ENCODE results near the gene SUB1.

Gene SUB1

GRCh38 chr5:32595118-32595517 is 9.8 kb downstream of the SUB1 start:
- CTCF ChIA-PET = interaction anchor here (16.5 kb wide), 1 partner anchor 107 kb away, joined by 449 read pairs; no protein-coding TSS in a partner anchor

GRCh38 chr5:32597041-32597629 is 11.8 kb downstream of the SUB1 start:
- CTCF ChIA-PET = interaction anchor here (0.7 to 1.8 kb wide), 2 partner anchors 107 to 152 kb away, joined by 3 to 11 read pairs; no protein-coding TSS in a partner anchor
- no peak for DNase-seq (ENCODE audit: low read depth, low spot score)
- no peak for TF ChIP-seq CTCF (IDR thresholded peaks at IDR 0.05; ENCODE audit: insufficient read depth, low read length, missing control alignments)
- H3K4me3 ChIP-seq (ENCODE audit: low read depth, low read length) = no peak overlapping the region
- POLR2A ChIA-PET = no interaction called here

More at GRCh38 chr5:32595118-32595517, 9.8 kb downstream of the SUB1 start:
- H3K4me3 ChIP-seq (ENCODE audit: low read depth, low read length) = no peak overlapping the region
- no peak for TF ChIP-seq CTCF (IDR thresholded peaks at IDR 0.05; ENCODE audit: insufficient read depth, low read length, missing control alignments)
- POLR2A ChIA-PET = no interaction called here
- DNase-seq (ENCODE audit: low read depth, low spot score) = no peak

GRCh38 chr5:32598260-32598937 is 13.0 kb downstream of the SUB1 start:
- DNase-seq (ENCODE audit: low read depth, low spot score) = no peak
- POLR2A ChIA-PET = no interaction called here
- H3K4me3 ChIP-seq (ENCODE audit: low read depth, low read length) = no peak overlapping the region
- CTCF ChIA-PET = interaction anchor here (0.9 to 1.8 kb wide), 4 partner anchors 8 to 109 kb away, joined by 3 to 17 read pairs (median 14); no protein-coding TSS in a partner anchor
- TF ChIP-seq CTCF (IDR thresholded peaks at IDR 0.05; ENCODE audit: insufficient read depth, low read length, missing control alignments) = no peak

GRCh38 chr5:32598997-32599549 is 13.7 kb downstream of the SUB1 start:
- POLR2A ChIA-PET = interaction anchor here (0.7 kb wide), 2 partner anchors 211 to 335 kb away, joined by 3 read pairs; no protein-coding TSS in a partner anchor
- TF ChIP-seq CTCF (IDR thresholded peaks at IDR 0.05; ENCODE audit: insufficient read depth, low read length, missing control alignments) = no peak
- DNase-seq (ENCODE audit: low read depth, low spot score) = no peak
- no peak overlapping the region for H3K4me3 ChIP-seq (ENCODE audit: low read depth, low read length)
- CTCF ChIA-PET = interaction anchor here (0.6 to 1.8 kb wide), 6 partner anchors 9 to 172 kb away, joined by 3 to 17 read pairs (median 5); no protein-coding TSS in a partner anchor

GRCh38 chr5:32600054-32600622 is 14.8 kb downstream of the SUB1 start:
- no peak overlapping the region for H3K4me3 ChIP-seq (ENCODE audit: low read depth, low read length)
- CTCF ChIA-PET = interaction anchor here (0.8 to 1.9 kb wide), 6 partner anchors 10 to 111 kb away, joined by 3 to 17 read pairs (median 8); no protein-coding TSS in a partner anchor
- POLR2A ChIA-PET = no interaction called here
- no peak for TF ChIP-seq CTCF (IDR thresholded peaks at IDR 0.05; ENCODE audit: insufficient read depth, low read length, missing control alignments)
- peak; percentile 41 for DNase-seq (ENCODE audit: low read depth, low spot score)
